ENCODE data around the gene RHBDL1. TPM values are rescaled to one million over a fixed set of nuclear protein-coding genes. Genes with fewer than 3 reads are reported as not detected.

RHBDL1 gene
- total RNA-seq, 2 experiments from 2014 or later: 1.4 to 1.9 TPM

GRCh38 chr16:721765-722540 lies 46.5 kb downstream of the RHBDL1 start:
- no peak for DNase-seq

DNA sequence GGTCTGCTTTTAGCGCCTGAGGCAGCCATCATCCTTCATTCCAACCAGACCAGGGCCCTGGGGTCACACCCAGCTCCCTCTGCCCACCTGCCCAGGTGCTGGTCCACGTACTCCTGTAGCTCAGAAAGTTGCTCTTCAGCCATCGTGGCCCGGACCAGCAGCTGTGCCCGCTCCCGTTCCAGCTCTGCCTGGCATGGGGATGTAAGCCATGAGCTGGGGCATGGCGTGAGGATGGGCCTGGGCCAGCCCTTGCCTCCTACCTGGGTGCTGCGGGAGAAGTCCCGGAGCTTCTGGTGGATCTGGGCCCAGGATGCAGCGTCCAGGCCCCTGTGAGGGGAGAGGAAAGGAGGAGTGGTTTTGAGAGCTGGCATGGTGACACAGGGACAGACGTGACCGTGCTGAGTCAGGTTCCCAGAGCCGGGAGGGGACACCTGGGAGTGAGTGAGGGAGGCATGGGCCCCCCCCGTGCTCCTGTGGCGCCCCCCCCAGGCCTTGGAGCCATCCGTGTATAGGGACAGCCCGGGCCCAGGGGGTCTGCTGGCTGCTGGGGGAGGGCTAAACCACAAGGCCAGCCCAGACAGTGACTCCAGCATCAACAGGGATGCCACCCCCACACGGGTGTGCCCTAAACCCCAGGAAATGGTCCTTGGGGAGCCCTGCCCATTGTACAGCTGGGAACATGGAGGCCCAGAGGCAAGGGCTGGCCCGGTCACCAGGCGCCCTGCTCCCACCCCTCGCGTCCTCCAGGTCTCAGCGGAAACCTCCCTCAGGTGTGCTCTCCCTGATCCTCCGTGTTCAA lies 47.6 kb downstream of the RHBDL1 start:
- Mint-ChIP-seq H3K4me1 (ENCODE audit: low read depth) (peaks cover 20% of the 10 kb centered on the region), H3K9me3 (ENCODE audit: insufficient read depth) (no peaks in the 10 kb centered on the region), H3K27ac (no peak overlapping the region), H3K36me3 (ENCODE audit: low read depth) (no peaks in the 10 kb centered on the region), H3K4me3 (no peak overlapping the region), H3K27me3 (ENCODE audit: low read depth) (no peaks in the 10 kb centered on the region)
- no peak for ATAC-seq
- DNase-seq: no peak
- POLR2A ChIA-PET: interaction anchor here (0.5 to 0.6 kb wide), 2 partner anchors 86 to 1500 kb away, joined by 4 read pairs; partner anchors contain the start of gene E4F1
- CTCF ChIA-PET: interaction anchor here (1.3 to 1.9 kb wide), 2 partner anchors 10 to 18 kb away, joined by 4 to 8 read pairs; partner anchors contain the start of gene CIAO3

More at GRCh38 chr16:721765-722540, 46.5 kb downstream of the RHBDL1 start:
- Mint-ChIP-seq H3K9me3 (ENCODE audit: insufficient read depth) (no peaks in the 10 kb centered on the region), H3K36me3 (ENCODE audit: low read depth) (no peaks in the 10 kb centered on the region), H3K4me3 (no peak overlapping the region), H3K27me3 (ENCODE audit: low read depth) (no peaks in the 10 kb centered on the region), H3K27ac (no peak overlapping the region), H3K4me1 (ENCODE audit: low read depth) (peaks cover 20% of the 10 kb centered on the region)
- ChIA-PET CTCF (interaction anchor here (0.9 to 2.5 kb wide), 5 partner anchors 10 to 63 kb away, joined by 3 to 19 read pairs (median 4); partner anchors contain the start of gene CIAO3), POLR2A (interaction anchor here (0.6 to 1.7 kb wide), 6 partner anchors 14 to 277 kb away, joined by 3 to 6 read pairs (median 4); partner anchors contain the start of genes METTL26 and WDR24)
- ATAC-seq: no peak

DNA sequence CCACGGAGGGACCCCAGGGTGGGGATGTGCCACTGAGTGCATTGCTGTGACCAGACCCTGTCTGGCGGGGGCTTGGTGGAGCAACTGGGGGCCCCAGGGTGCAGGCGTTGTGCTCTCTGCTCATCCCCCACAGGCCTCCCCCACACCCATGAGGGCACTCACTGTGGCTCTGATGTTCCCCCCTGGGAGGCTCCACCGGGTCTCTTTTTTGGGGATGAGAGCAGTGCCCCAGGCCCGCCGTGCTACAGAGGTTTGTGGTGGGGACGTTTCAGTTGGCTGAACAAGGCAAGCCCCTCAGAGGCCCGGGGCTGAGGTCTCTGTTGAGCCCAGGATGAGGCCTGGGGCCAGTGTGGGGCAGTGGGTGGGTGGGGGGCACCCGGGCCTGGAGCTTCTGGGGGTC lies 48.2 kb downstream of the RHBDL1 start:
- Mint-ChIP-seq H3K27ac (no peak overlapping the region), H3K4me3 (no peak overlapping the region), H3K9me3 (ENCODE audit: insufficient read depth) (no peaks in the 10 kb centered on the region), H3K27me3 (ENCODE audit: low read depth) (no peaks in the 10 kb centered on the region), H3K36me3 (ENCODE audit: low read depth) (no peaks in the 10 kb centered on the region), H3K4me1 (ENCODE audit: low read depth) (peaks cover 19% of the 10 kb centered on the region)
- CTCF ChIA-PET: interaction anchor here (1.9 kb wide), 1 partner anchor 11 kb away, joined by 8 read pairs; no protein-coding TSS in a partner anchor
- no peak for DNase-seq
- POLR2A ChIA-PET: interaction anchor here (0.5 to 0.9 kb wide), 3 partner anchors 34 to 1499 kb away, joined by 3 to 4 read pairs (median 4); partner anchors contain the start of genes E4F1 and WDR24
- no peak for ATAC-seq

- Mint-ChIP-seq H3K4me3 (no peak overlapping the region), H3K9me3 (ENCODE audit: insufficient read depth) (no peaks in the 10 kb centered on the region), H3K36me3 (ENCODE audit: low read depth) (no peaks in the 10 kb centered on the region), H3K27me3 (ENCODE audit: low read depth) (no peaks in the 10 kb centered on the region), H3K27ac (no peak overlapping the region), H3K4me1 (ENCODE audit: low read depth) (peaks cover 12% of the 10 kb centered on the region)
- CTCF ChIA-PET: interaction anchor here (0.6 to 1.9 kb wide), 3 partner anchors 12 to 20 kb away, joined by 3 to 8 read pairs (median 3); no protein-coding TSS in a partner anchor
- ATAC-seq (no peak), DNase-seq (no peak)
- POLR2A ChIA-PET: interaction anchor here (0.8 to 0.9 kb wide), 2 partner anchors 35 to 60 kb away, joined by 3 to 4 read pairs; partner anchors contain the start of gene WDR24
Measured at GRCh38 chr16:724188-725040, 48.9 kb downstream of the RHBDL1 start.

- H3K27ac Mint-ChIP-seq: no peak overlapping the region
Measured at GRCh38 chr16:725041-725376, 49.5 kb downstream of the RHBDL1 start.

DNA sequence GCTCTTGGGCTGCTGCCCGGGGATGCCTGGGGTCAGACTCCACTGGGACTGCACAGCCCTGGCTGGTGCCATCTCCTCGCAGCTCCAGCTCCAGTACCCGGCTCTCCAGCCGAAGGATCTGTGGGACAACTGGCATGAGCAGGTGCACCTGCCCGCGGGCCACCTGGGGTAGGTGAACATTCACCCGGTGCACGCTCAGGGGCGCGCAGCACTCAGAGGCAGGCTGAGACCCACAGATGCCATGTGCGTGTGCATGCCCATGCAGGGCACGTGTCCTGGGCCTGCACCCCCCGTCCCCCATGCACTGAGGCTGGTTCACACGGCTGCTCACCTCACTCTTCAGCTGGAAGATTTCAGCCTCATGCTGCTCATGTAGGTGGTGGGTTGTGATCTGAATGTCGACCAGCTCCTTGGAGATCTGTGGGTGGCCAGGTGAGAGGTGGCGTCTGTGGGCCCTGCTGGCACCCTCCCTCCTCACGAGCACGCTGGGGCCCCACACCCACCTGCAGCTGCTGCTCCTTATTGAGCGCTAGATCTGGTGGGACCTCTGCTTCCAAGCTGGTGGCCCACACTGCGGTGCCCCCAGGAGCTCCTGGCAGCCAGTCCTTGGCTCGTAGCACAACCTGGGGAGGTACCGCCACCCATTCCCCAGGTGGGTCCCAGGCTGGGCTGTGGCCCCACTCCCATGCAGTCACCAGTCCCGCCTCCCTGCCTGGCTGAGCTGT lies 50.2 kb downstream of the RHBDL1 start:
- ChIA-PET CTCF (interaction anchor here (0.9 to 1.1 kb wide), 4 partner anchors 10 to 18 kb away, joined by 3 to 4 read pairs (median 4); no protein-coding TSS in a partner anchor), POLR2A (no interaction called here)
- Mint-ChIP-seq H3K36me3 (ENCODE audit: low read depth) (no peaks in the 10 kb centered on the region), H3K27ac (no peak overlapping the region), H3K27me3 (ENCODE audit: low read depth) (no peaks in the 10 kb centered on the region), H3K4me1 (ENCODE audit: low read depth) (peaks cover under 1% of the 10 kb centered on the region), H3K4me3 (no peak overlapping the region), H3K9me3 (ENCODE audit: insufficient read depth) (no peaks in the 10 kb centered on the region)
- no peak for DNase-seq
- ATAC-seq: no peak

More at GRCh38 chr16:725041-725376, 49.5 kb downstream of the RHBDL1 start:
- DNase-seq: no peak
- Mint-ChIP-seq H3K4me3 (no peak overlapping the region), H3K4me1 (ENCODE audit: low read depth) (peaks cover 7% of the 10 kb centered on the region), H3K36me3 (ENCODE audit: low read depth) (no peaks in the 10 kb centered on the region), H3K27me3 (ENCODE audit: low read depth) (no peaks in the 10 kb centered on the region), H3K9me3 (ENCODE audit: insufficient read depth) (no peaks in the 10 kb centered on the region)
- POLR2A ChIA-PET: no interaction called here
- ATAC-seq: no peak
- CTCF ChIA-PET: interaction anchor here (1.0 to 1.1 kb wide), 3 partner anchors 12 to 18 kb away, joined by 3 to 4 read pairs (median 4); no protein-coding TSS in a partner anchor

- ATAC-seq: no peak
- Mint-ChIP-seq H3K4me3 (no peak overlapping the region), H3K4me1 (ENCODE audit: low read depth) (no peaks in the 10 kb centered on the region), H3K27ac (no peak overlapping the region), H3K9me3 (ENCODE audit: insufficient read depth) (no peaks in the 10 kb centered on the region), H3K27me3 (ENCODE audit: low read depth) (no peaks in the 10 kb centered on the region), H3K36me3 (ENCODE audit: low read depth) (no peaks in the 10 kb centered on the region)
- CTCF ChIA-PET: interaction anchor here (0.9 to 1.1 kb wide), 3 partner anchors 10 to 13 kb away, joined by 3 to 4 read pairs (median 4); no protein-coding TSS in a partner anchor
- DNase-seq: no peak
- POLR2A ChIA-PET: no interaction called here
Measured at GRCh38 chr16:726188-726437, 50.6 kb downstream of the RHBDL1 start.

- H3K4me3 Mint-ChIP-seq: peak within 1 kb of the TSS; percentile 72
- peak; percentile 47 for ATAC-seq
- H3K4me1 Mint-ChIP-seq (ENCODE audit: low read depth): no peaks in the 10 kb centered on the region
- CTCF ChIA-PET: interaction anchor here (0.7 to 1.1 kb wide), 2 partner anchors 11 kb away, joined by 3 to 4 read pairs; no protein-coding TSS in a partner anchor
- DNase-seq: peak; percentile 71
- no peaks in the 10 kb centered on the region for H3K36me3 Mint-ChIP-seq (ENCODE audit: low read depth)
- POLR2A ChIA-PET: no interaction called here
- H3K27ac Mint-ChIP-seq: no peak within 1 kb of the TSS
- H3K9me3 Mint-ChIP-seq (ENCODE audit: insufficient read depth): no peaks in the 10 kb centered on the region
- H3K27me3 Mint-ChIP-seq (ENCODE audit: low read depth): no peaks in the 10 kb centered on the region
Measured at GRCh38 chr16:726438-727290, 51.2 kb downstream of the RHBDL1 start, which contains the start of the genes CCDC78 and HAGHL. TSS of gene CCDC78 (minus strand) at chr16:726443. CDS start at chr16:726367, 76 bp downstream. TSS of gene HAGHL (plus strand) at chr16:727106. CDS start at chr16:727510, 404 bp downstream.

GRCh38 chr16:727291-727977 lies 52.0 kb downstream of the RHBDL1 start:
- peaks cover 2% of the 10 kb centered on the region for H3K36me3 Mint-ChIP-seq (ENCODE audit: low read depth)
- peak; percentile 34 for ATAC-seq
- no peaks in the 10 kb centered on the region for H3K4me1 Mint-ChIP-seq (ENCODE audit: low read depth)
- no peak overlapping the region for H3K27ac Mint-ChIP-seq
- no peaks in the 10 kb centered on the region for H3K27me3 Mint-ChIP-seq (ENCODE audit: low read depth)
- peak; percentile 50 for DNase-seq
- CTCF ChIA-PET: interaction anchor here (0.7 to 1.7 kb wide), 4 partner anchors 8 to 61 kb away, joined by 3 to 6 read pairs (median 4); partner anchors contain the start of gene RPUSD1
- H3K4me3 Mint-ChIP-seq: peak overlapping the region; percentile 50
- POLR2A ChIA-PET: interaction anchor here (1.2 kb wide), 1 partner anchor 12 kb away, joined by 5 read pairs; no protein-coding TSS in a partner anchor
- no peaks in the 10 kb centered on the region for H3K9me3 Mint-ChIP-seq (ENCODE audit: insufficient read depth)
